ENCODE measurements around the gene TMEM232. TPM values are rescaled to one million over a fixed set of nuclear protein-coding genes. Genes with fewer than 3 reads are reported as not detected.

Gene TMEM232
- total RNA-seq, 2 experiments from 2014 or later, result 1.5 to 2.9 TPM

DNA sequence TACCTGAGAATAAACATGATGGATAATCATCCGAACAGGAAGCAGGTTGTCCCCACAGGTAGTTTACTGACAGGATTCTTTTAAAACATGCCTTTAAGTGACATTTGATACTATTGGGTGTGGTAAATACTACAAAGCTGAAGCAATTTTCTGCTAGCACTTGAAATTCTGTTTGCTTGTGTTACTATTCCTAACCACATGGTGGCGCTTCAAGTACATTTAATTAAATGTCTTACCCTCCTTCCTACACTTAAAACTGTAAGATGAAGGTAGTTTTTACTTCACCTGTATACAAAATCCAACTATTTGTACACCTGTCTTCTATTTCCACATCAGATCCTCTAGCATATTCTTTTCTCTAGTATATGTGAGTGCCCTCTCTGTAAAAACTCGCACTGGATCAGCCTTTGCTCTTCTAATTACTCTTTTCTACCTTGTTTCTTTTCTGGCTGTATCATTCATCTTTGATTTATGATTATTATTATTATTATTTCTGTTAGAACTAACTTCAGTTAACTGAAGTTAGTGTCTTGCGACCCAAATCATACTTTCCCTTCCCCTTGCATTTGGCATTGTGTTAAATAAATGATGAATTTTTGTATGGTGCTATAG, 30.8 kb upstream of the TMEM232 start:
- no peak for TF ChIP-seq EZH2phosphoT487 (IDR thresholded peaks at IDR 0.05; ENCODE audit: borderline replicate concordance, low read depth, low read length)
- TF ChIP-seq, protein P1, sequence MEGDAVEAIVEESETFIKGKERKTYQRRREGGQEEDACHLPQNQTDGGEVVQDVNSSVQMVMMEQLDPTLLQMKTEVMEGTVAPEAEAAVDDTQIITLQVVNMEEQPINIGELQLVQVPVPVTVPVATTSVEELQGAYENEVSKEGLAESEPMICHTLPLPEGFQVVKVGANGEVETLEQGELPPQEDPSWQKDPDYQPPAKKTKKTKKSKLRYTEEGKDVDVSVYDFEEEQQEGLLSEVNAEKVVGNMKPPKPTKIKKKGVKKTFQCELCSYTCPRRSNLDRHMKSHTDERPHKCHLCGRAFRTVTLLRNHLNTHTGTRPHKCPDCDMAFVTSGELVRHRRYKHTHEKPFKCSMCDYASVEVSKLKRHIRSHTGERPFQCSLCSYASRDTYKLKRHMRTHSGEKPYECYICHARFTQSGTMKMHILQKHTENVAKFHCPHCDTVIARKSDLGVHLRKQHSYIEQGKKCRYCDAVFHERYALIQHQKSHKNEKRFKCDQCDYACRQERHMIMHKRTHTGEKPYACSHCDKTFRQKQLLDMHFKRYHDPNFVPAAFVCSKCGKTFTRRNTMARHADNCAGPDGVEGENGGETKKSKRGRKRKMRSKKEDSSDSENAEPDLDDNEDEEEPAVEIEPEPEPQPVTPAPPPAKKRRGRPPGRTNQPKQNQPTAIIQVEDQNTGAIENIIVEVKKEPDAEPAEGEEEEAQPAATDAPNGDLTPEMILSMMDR (conservative IDR thresholded peaks at IDR 0.05; ENCODE audit: low read length), result peak; percentile 91
- Histone ChIP-seq H3K4me2 (ENCODE audit: low read length) (no peak overlapping the region), H3K4me3 (ENCODE audit: low read depth, low read length, poor library complexity, severe bottlenecking) (no peak overlapping the region), H3K9me2 (ENCODE audit: insufficient read depth, low read length) (no peaks in the 10 kb centered on the region), H3K36me3 (ENCODE audit: insufficient read depth, low read length) (peaks cover 87% of the 10 kb centered on the region), H3K79me2 (ENCODE audit: insufficient read depth, low read depth, low read length) (no peaks in the 10 kb centered on the region), H3K9me3 (ENCODE audit: low read length) (no peaks in the 10 kb centered on the region), H2AFZ (ENCODE audit: low read length) (no peak overlapping the region), H4K20me1 (ENCODE audit: insufficient read depth, low read length) (no peaks in the 10 kb centered on the region), H3K27ac (ENCODE audit: low read depth, low read length, poor library complexity, severe bottlenecking) (no peak overlapping the region), H3K4me1 (ENCODE audit: insufficient read depth, low read length, poor library complexity, severe bottlenecking) (peaks cover 3% of the 10 kb centered on the region)
- ChIA-PET CTCF (ENCODE audit: unreplicated experiment) (no interaction called here), POLR2A (no interaction called here)
- peak; percentile 61 for DNase-seq (ENCODE audit: low spot score)
- intact Hi-C loops (cut with micrococcal nuclease; ENCODE audit: unreplicated experiment), result loop anchor here (10.0 kb wide), 3 partner anchors 308 to 1408 kb away; no protein-coding TSS in a partner anchor
- BruUV-seq (replicated peaks), result no TSS peak

GRCh38 chr5:110754181-110754580, 27.7 kb upstream of the TMEM232 start:
- H3K27ac ChIP-seq (ENCODE audit: low read depth, low read length, poor library complexity, severe bottlenecking), result no peak overlapping the region
- no peak overlapping the region for H3K4me3 ChIP-seq (ENCODE audit: low read depth, low read length, poor library complexity, severe bottlenecking)
- no peak for DNase-seq (ENCODE audit: low spot score)
- intact Hi-C loops (cut with micrococcal nuclease; ENCODE audit: unreplicated experiment), result loop anchor here (10.0 kb wide), 3 partner anchors 311 to 1411 kb away; no protein-coding TSS in a partner anchor
- peaks cover 85% of the 10 kb centered on the region for H3K36me3 ChIP-seq (ENCODE audit: insufficient read depth, low read length)
- ChIA-PET POLR2A (interaction anchor here (0.6 to 1.3 kb wide), 2 partner anchors 13 to 476 kb away, joined by 3 read pairs; no protein-coding TSS in a partner anchor), CTCF (ENCODE audit: unreplicated experiment) (no interaction called here)
- no TSS peak for BruUV-seq (replicated peaks)
- TF ChIP-seq, protein P1 (conservative IDR thresholded peaks at IDR 0.05; ENCODE audit: low read length), result no peak
- no peak for TF ChIP-seq EZH2phosphoT487 (IDR thresholded peaks at IDR 0.05; ENCODE audit: borderline replicate concordance, low read depth, low read length)
- H3K79me2 ChIP-seq (ENCODE audit: insufficient read depth, low read depth, low read length), result no peaks in the 10 kb centered on the region
- no peaks in the 10 kb centered on the region for H4K20me1 ChIP-seq (ENCODE audit: insufficient read depth, low read length)
- H2AFZ ChIP-seq (ENCODE audit: low read length), result no peak overlapping the region
- no peaks in the 10 kb centered on the region for H3K9me2 ChIP-seq (ENCODE audit: insufficient read depth, low read length)
- H3K9me3 ChIP-seq (ENCODE audit: low read length), result no peaks in the 10 kb centered on the region
- H3K4me2 ChIP-seq (ENCODE audit: low read length), result no peak overlapping the region
- peaks cover 7% of the 10 kb centered on the region for H3K4me1 ChIP-seq (ENCODE audit: insufficient read depth, low read length, poor library complexity, severe bottlenecking)

DNA sequence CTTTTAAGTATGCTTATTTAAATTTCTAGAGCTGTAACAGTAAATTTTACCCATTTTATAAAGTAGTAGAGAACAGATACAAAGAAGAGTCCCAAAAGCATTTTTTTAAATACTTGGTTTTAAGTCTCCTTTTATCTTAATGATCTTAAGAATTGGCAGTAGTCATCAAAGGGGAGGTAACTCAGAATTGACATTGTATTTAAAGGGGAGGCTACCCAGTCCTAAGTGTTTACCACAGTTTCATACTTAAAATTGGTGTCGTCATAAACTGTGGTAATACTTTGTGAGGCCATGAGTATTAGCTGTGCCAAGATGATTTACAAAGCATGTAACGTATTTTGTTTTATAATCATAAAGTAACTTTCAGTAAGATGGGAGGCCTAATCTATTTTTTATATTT, 27.1 kb upstream of the TMEM232 start:
- H3K79me2 ChIP-seq (ENCODE audit: insufficient read depth, low read depth, low read length), result no peaks in the 10 kb centered on the region
- no peaks in the 10 kb centered on the region for H3K9me2 ChIP-seq (ENCODE audit: insufficient read depth, low read length)
- no TSS peak for BruUV-seq (replicated peaks)
- H3K9me3 ChIP-seq (ENCODE audit: low read length), result no peaks in the 10 kb centered on the region
- TF ChIP-seq, protein P1 (conservative IDR thresholded peaks at IDR 0.05; ENCODE audit: low read length), result no peak
- TF ChIP-seq EZH2phosphoT487 (IDR thresholded peaks at IDR 0.05; ENCODE audit: borderline replicate concordance, low read depth, low read length), result no peak
- peaks cover 7% of the 10 kb centered on the region for H3K4me1 ChIP-seq (ENCODE audit: insufficient read depth, low read length, poor library complexity, severe bottlenecking)
- no peaks in the 10 kb centered on the region for H4K20me1 ChIP-seq (ENCODE audit: insufficient read depth, low read length)
- intact Hi-C loops (cut with micrococcal nuclease; ENCODE audit: unreplicated experiment), result loop anchor here (10.0 kb wide), 3 partner anchors 311 to 1411 kb away; no protein-coding TSS in a partner anchor
- no peak for DNase-seq (ENCODE audit: low spot score)
- no peak overlapping the region for H3K4me3 ChIP-seq (ENCODE audit: low read depth, low read length, poor library complexity, severe bottlenecking)
- no peak overlapping the region for H3K27ac ChIP-seq (ENCODE audit: low read depth, low read length, poor library complexity, severe bottlenecking)
- no peak overlapping the region for H2AFZ ChIP-seq (ENCODE audit: low read length)
- ChIA-PET CTCF (ENCODE audit: unreplicated experiment) (no interaction called here), POLR2A (interaction anchor here (0.6 to 1.3 kb wide), 4 partner anchors 12 to 477 kb away, joined by 3 to 7 read pairs (median 3); no protein-coding TSS in a partner anchor)
- no peak overlapping the region for H3K4me2 ChIP-seq (ENCODE audit: low read length)
- H3K36me3 ChIP-seq (ENCODE audit: insufficient read depth, low read length), result peaks cover 85% of the 10 kb centered on the region

All from OCI-LY7 (cell line).